ENCODE results near the gene PGM2.

Gene PGM2

GRCh38 chr4:37904824-37905223, 78.3 kb downstream of the PGM2 start:
- DNase-seq: no peak

GRCh38 chr4:37905533-37906169, 79.2 kb downstream of the PGM2 start:
- DNase-seq: no peak

GRCh38 chr4:37908488-37909331, 82.2 kb downstream of the PGM2 start:
- DNase-seq: no peak

- DNase-seq: no peak
Observed at GRCh38 chr4:37909332-37910090, 83.0 kb downstream of the PGM2 start.

GRCh38 chr4:37910091-37910486, 83.6 kb downstream of the PGM2 start:
- no peak for DNase-seq
